Spleen (tissue), 11 donors: Measurements from ENCODE around the gene ATP13A5. TPM values are rescaled to one million over a fixed set of nuclear protein-coding genes. Genes with fewer than 3 reads are reported as not detected.

Experiments used
- DNase-seq: peaks from one replicate; pipeline ENCODE4 v3.0.0-alpha.2; 2020
- H3K27ac ChIP-seq, 8 donors: fragments of 200-600 bp; sonication (generic) in 7 of 8; 1 replicate in 4 of 8; 2 replicates in 4 of 8; pipeline versions ENCODE4 v1.5.0 to v1.8.0; 2016 to 2021; ENCODE audit warnings: inconsistent platforms in 4 of 8, mild to moderate bottlenecking in 4 of 8, moderate library complexity in 1 of 8
- H3K27me3 ChIP-seq, 7 donors: fragments of 200-600 bp; sonication (generic) in 6 of 7; replicated peaks in 1 of 7; 1 replicate in 4 of 7; 2 replicates in 3 of 7; pipeline versions ENCODE4 v1.5.0 to v1.8.0; 2016 to 2021; ENCODE audit warnings: inconsistent platforms in 3 of 7, mild to moderate bottlenecking in 1 of 7
- H3K36me3 ChIP-seq, 6 donors: fragments of 200-600 bp; sonication (generic) in 5 of 6; 1 replicate in 4 of 6; 2 replicates in 2 of 6; pipeline versions ENCODE4 v1.5.0 to v1.8.0; 2016 to 2021; ENCODE audit warnings: inconsistent platforms in 2 of 6
- H3K4me1 ChIP-seq, 6 donors: fragments of 200-600 bp; sonication (generic) in 5 of 6; 1 replicate in 3 of 6; 2 replicates in 3 of 6; pipeline versions ENCODE4 v1.5.0 to v1.8.0; 2016 to 2021; ENCODE audit warnings: inconsistent platforms in 3 of 6
- H3K4me3 ChIP-seq, 8 donors: fragments of 200-600 bp; sonication (generic) in 7 of 8; 1 replicate in 4 of 8; 2 replicates in 4 of 8; pipeline versions ENCODE4 v1.5.0 to v1.8.0; 2016 to 2021; ENCODE audit warnings: inconsistent platforms in 4 of 8, mild to moderate bottlenecking in 4 of 8, moderate library complexity in 2 of 8
- H3K9me3 ChIP-seq, 8 donors: fragments of 200-600 bp; sonication (generic) in 7 of 8; 1 replicate in 4 of 8; 2 replicates in 4 of 8; pipeline versions ENCODE4 v1.5.0 to v1.8.0; 2016 to 2021; ENCODE audit warnings: inconsistent platforms in 4 of 8
- POLR2A ChIP-seq, 3 donors: fragments of 450-650 bp; IDR thresholded peaks; one replicate each; pipeline ENCODE4 v1.5.1; 2017; ENCODE audit warnings: antibody characterized with exemption in 3 of 3, mild to moderate bottlenecking in 1 of 3
- POLR2AphosphoS5 ChIP-seq, 3 donors: sonication (generic); formaldehyde crosslinking; IDR thresholded peaks; one replicate each; pipeline ENCODE4 v1.5.1; 2017; ENCODE audit warnings: antibody characterized with exemption in 3 of 3
- WGBS, 5 donors: extraction: QIAGEN DNeasy Blood & Tissue Kit in 3 of 5; methylation state at CpG; one replicate each; pipeline versions ENCODE4 v1.1.5 to v1.1.7; 2013 to 2018; 5-methylcytosine and 5-hydroxymethylcytosine counted together
- intact Hi-C: fragments of 100-400 bp; cut with DNase I; formaldehyde crosslinking; loops from one replicate; pipeline ENCODE4 v1.15.0; 2023; ENCODE audit warnings: low total_unique reads
- polyA plus RNA-seq, 3 donors: library from polyadenylated mRNA; stranded (reverse); fragments of 200-250 nt; gene quantifications; one replicate each; pipeline ENCODE4 v1.2.1, GENCODE V29; 2013
- total RNA-seq, 7 donors: library from RNA; depleted of rRNA in 3 of 7; stranded (reverse); fragments of >200 nt in 3 of 7; fragmentation: NEBNext Ultra II Directional in 4 of 7; extraction: Animal tissue kit (Norgen Biotek cat#: 25700) in 4 of 7; gene quantifications; one replicate each; pipeline versions ENCODE4 v1.1.0 to v1.2.1, GENCODE V29; 2016 to 2021
- TF ChIP-seq, protein P1 (sequence below), 11 experiments: fragments of 200-600 bp in 7 of 11; fragments of 450-650 bp in 4 of 11; sonication (generic) in 4 of 11; IDR thresholded peaks in 8 of 11; conservative IDR thresholded peaks in 3 of 11; 1 replicate in 7 of 11; 2 replicates in 4 of 11; pipeline versions ENCODE4 v1.4.0 to v1.8.0; 2016 to 2021; ENCODE audit warnings: antibody characterized with exemption in 11 of 11, inconsistent platforms in 4 of 11, mild to moderate bottlenecking in 1 of 11
- donor health status: healthy with polysubstance abuse.
- donor health status: DM: no; HTN: no; CAD: no; lungs with moderate emphysema.
- donor health status: DM: no; HTN: no; CAD: no.
- donor health status: Bipolar disorder and iron deficiency.
- donor health status: healthy.
- donor health status: DM: no; HTN: no; CAD: no.
- donor health status: DM: yes; HTN: yes; CAD: no.

Gene ATP13A5
- total and polyA plus RNA-seq, 10 donors: 0.13 TPM; not detected in 9

DNA sequence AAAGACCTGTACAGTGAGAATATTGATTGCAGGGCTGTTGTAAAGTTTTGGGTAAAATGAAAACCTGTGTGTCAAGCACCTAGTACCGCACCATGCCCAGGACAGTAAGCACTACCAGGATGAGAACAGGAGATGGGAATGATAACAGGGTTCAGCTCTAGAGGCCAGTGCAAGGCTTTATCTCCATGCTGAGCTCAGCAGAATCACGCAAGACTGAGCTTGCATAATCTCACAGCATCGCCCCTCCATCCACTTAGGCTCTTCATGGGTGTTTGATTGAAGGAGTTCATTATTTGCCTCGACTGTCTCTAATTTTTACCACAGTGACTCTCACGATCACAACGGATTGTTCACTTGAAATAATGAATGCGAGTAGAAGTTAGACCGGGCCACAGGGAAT, 2.9 kb downstream of the ATP13A5 start:
- no peak for DNase-seq
- TF ChIP-seq, protein P1, sequence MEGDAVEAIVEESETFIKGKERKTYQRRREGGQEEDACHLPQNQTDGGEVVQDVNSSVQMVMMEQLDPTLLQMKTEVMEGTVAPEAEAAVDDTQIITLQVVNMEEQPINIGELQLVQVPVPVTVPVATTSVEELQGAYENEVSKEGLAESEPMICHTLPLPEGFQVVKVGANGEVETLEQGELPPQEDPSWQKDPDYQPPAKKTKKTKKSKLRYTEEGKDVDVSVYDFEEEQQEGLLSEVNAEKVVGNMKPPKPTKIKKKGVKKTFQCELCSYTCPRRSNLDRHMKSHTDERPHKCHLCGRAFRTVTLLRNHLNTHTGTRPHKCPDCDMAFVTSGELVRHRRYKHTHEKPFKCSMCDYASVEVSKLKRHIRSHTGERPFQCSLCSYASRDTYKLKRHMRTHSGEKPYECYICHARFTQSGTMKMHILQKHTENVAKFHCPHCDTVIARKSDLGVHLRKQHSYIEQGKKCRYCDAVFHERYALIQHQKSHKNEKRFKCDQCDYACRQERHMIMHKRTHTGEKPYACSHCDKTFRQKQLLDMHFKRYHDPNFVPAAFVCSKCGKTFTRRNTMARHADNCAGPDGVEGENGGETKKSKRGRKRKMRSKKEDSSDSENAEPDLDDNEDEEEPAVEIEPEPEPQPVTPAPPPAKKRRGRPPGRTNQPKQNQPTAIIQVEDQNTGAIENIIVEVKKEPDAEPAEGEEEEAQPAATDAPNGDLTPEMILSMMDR (IDR thresholded peaks at IDR 0.05 in 8 of 11, conservative IDR thresholded peaks at IDR 0.05 in 3 of 11): no peak
- TF ChIP-seq POLR2AphosphoS5 (IDR thresholded peaks at IDR 0.05): no peak
- no peak for TF ChIP-seq POLR2A (IDR thresholded peaks at IDR 0.05)
- Histone ChIP-seq H3K36me3 (no peaks in the 10 kb centered on the region), H3K4me3 (no peak overlapping the region), H3K9me3 (no peaks in the 10 kb centered on the region), H3K4me1 (no peaks in the 10 kb centered on the region), H3K27ac (no peak overlapping the region), H3K27me3 (no peaks in the 10 kb centered on the region)
- 85 to 92% (median 90%) methylated on average over 8 of the region's 8 CpGs for WGBS, 5 donors
- intact Hi-C loops: no loop called here

DNA sequence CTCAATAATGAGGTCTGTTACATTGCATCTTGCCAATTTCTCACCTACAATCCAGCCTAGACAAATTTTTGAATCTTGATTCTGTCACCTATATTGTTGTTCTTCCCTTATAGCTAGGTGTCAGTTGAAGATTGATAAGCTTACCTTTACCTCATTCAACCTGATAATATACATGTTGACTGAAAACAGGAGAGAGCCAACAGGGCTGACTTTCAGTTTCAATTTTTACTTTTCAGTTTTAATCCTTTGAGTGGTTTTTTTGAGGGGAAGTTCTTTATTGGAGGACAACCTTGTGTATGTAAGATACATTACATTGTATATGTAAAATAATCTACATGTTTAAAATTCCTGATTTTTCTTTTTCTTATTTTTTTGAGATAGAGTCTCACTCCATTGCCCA, 5.8 kb downstream of the ATP13A5 start:
- TF ChIP-seq POLR2A (IDR thresholded peaks at IDR 0.05) (no peak), POLR2AphosphoS5 (IDR thresholded peaks at IDR 0.05) (no peak)
- TF ChIP-seq, protein P1 (IDR thresholded peaks at IDR 0.05 in 8 of 11, conservative IDR thresholded peaks at IDR 0.05 in 3 of 11): no peak
- no peak for DNase-seq
- Histone ChIP-seq H3K27ac (no peak overlapping the region), H3K27me3 (no peaks in the 10 kb centered on the region), H3K9me3 (no peaks in the 10 kb centered on the region), H3K4me1 (no peaks in the 10 kb centered on the region), H3K36me3 (no peaks in the 10 kb centered on the region), H3K4me3 (no peak overlapping the region)
- intact Hi-C loops: no loop called here

DNA sequence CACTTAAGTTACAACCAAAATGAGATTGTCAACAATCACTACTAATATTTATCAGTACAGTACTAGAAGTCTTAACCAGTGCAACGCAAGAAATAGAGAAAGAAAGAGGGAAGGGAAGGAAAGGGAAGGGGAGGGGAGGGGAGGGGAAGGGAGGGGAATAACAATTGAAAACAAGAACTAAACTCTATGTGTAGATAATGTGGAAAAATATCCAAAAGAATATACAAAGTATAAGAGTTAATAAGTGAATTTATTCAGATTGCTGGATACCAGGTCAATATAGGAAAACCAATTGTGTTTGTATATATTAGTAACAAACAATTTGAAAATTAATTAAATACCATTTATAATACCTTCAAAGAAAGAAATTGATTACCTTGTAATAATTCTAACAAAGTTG, 10.7 kb downstream of the ATP13A5 start:
- TF ChIP-seq, protein P1 (IDR thresholded peaks at IDR 0.05 in 8 of 11, conservative IDR thresholded peaks at IDR 0.05 in 3 of 11): no peak
- TF ChIP-seq POLR2A (IDR thresholded peaks at IDR 0.05): no peak
- no peak for TF ChIP-seq POLR2AphosphoS5 (IDR thresholded peaks at IDR 0.05)
- intact Hi-C loops: no loop called here
- no peak overlapping the region for H3K4me3 ChIP-seq
- H3K4me1 ChIP-seq: no peaks in the 10 kb centered on the region
- H3K27ac ChIP-seq: no peak overlapping the region
- H3K27me3 ChIP-seq: no peaks in the 10 kb centered on the region
- no peaks in the 10 kb centered on the region for H3K9me3 ChIP-seq
- WGBS, 5 donors: 15 to 41% (median 30%) methylated on average over 1 of the region's 1 CpG
- no peaks in the 10 kb centered on the region for H3K36me3 ChIP-seq
- DNase-seq: no peak

DNA sequence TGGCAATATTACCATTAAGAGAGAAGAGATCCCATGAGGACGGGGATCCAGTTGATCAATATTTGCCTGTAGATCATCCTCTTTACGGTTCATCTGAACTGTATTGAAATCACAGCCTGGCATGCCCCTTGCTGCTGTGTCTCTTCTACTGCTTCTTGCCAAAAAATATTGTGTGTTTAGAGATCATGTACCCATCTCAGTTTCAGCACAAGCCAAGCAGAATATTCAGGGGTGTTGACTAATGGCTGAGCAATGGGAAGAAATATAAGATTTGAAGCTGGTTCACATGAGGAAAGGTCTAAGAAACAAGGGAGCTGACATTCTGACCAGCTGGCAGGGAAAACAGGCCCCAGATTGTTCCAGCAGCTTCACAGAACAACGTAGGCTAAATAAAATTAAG, 21.3 kb downstream of the ATP13A5 start:
- H3K9me3 ChIP-seq: no peaks in the 10 kb centered on the region
- no peaks in the 10 kb centered on the region for H3K36me3 ChIP-seq
- no peak overlapping the region for H3K27ac ChIP-seq
- TF ChIP-seq, protein P1 (IDR thresholded peaks at IDR 0.05 in 8 of 11, conservative IDR thresholded peaks at IDR 0.05 in 3 of 11): no peak
- TF ChIP-seq POLR2A (IDR thresholded peaks at IDR 0.05) (no peak), POLR2AphosphoS5 (IDR thresholded peaks at IDR 0.05) (no peak)
- whole genome bisulfite sequencing, 5 donors: 75 to 87% (median 81%) methylated on average over 3 of the region's 3 CpGs
- DNase-seq: no peak
- intact Hi-C loops: no loop called here
- H3K27me3 ChIP-seq: no peaks in the 10 kb centered on the region
- H3K4me3 ChIP-seq: no peak overlapping the region
- no peaks in the 10 kb centered on the region for H3K4me1 ChIP-seq
